ENCODE data around the gene NBPF1.
"Not testable (repeated sequence)": the region's sequence is repeated elsewhere in the genome, so short reads cannot be mapped to it uniquely, and the experiment has no call there.

Gene NBPF1

GRCh38 chr1:16618719-16619118 is 5.4 kb upstream of the NBPF1 start:
- no peak for DNase-seq (ENCODE audit: low read depth in 1 of 2, low spot score in 1 of 2)
- no peak for TF ChIP-seq JUND (IDR thresholded peaks at IDR 0.05; ENCODE audit: low read depth)
- in situ Hi-C loops (cut with HindIII; ENCODE audit: low pct_unique_long_range_greater_than_20kb, low sequenced_read_pairs): no loop called here

- in situ Hi-C loops (cut with HindIII; ENCODE audit: low pct_unique_long_range_greater_than_20kb, low sequenced_read_pairs): no loop called here
- no peak for TF ChIP-seq JUND (IDR thresholded peaks at IDR 0.05; ENCODE audit: low read depth)
- no peak for DNase-seq (ENCODE audit: low read depth in 1 of 2, low spot score in 1 of 2)
Observed at GRCh38 chr1:16617778-16618580, 4.6 kb upstream of the NBPF1 start.

GRCh38 chr1:16617114-16617631 is 3.8 kb upstream of the NBPF1 start:
- in situ Hi-C loops (cut with HindIII; ENCODE audit: low pct_unique_long_range_greater_than_20kb, low sequenced_read_pairs): no loop called here
- TF ChIP-seq JUND (IDR thresholded peaks at IDR 0.05; ENCODE audit: low read depth): no peak
- no peak for DNase-seq (ENCODE audit: low read depth in 1 of 2, low spot score in 1 of 2)

- no peak for DNase-seq (ENCODE audit: low read depth in 1 of 2, low spot score in 1 of 2)
- in situ Hi-C loops (cut with HindIII; ENCODE audit: low pct_unique_long_range_greater_than_20kb, low sequenced_read_pairs): no loop called here
Observed at GRCh38 chr1:16615253-16616252, 2.2 kb upstream of the NBPF1 start.

GRCh38 chr1:16614361-16615252 is 1.2 kb upstream of the NBPF1 start:
- DNase-seq (ENCODE audit: low read depth in 1 of 2, low spot score in 1 of 2): no peak
- no peak for TF ChIP-seq JUND (IDR thresholded peaks at IDR 0.05; ENCODE audit: low read depth)
- in situ Hi-C loops (cut with HindIII; ENCODE audit: low pct_unique_long_range_greater_than_20kb, low sequenced_read_pairs): no loop called here

More at GRCh38 chr1:16615253-16616252, 2.2 kb upstream of the NBPF1 start:
- TF ChIP-seq JUND (IDR thresholded peaks at IDR 0.05; ENCODE audit: low read depth): no peak

- peak; percentile 58 to 73 for DNase-seq (ENCODE audit: low read depth in 1 of 2, low spot score in 1 of 2)
- no peak for TF ChIP-seq JUND (IDR thresholded peaks at IDR 0.05; ENCODE audit: low read depth)
- in situ Hi-C loops (cut with HindIII; ENCODE audit: low pct_unique_long_range_greater_than_20kb, low sequenced_read_pairs): no loop called here
Observed at GRCh38 chr1:16612332-16613172, 812 bp downstream of the NBPF1 start.

- DNase-seq (ENCODE audit: low read depth in 1 of 2, low spot score in 1 of 2); in situ Hi-C loops (cut with HindIII; ENCODE audit: low pct_unique_long_range_greater_than_20kb, low sequenced_read_pairs): not testable (repeated sequence)
Observed at GRCh38 chr1:16611981-16612331, 1.4 kb downstream of the NBPF1 start.

- DNase-seq (ENCODE audit: low read depth in 1 of 2, low spot score in 1 of 2); in situ Hi-C loops (cut with HindIII; ENCODE audit: low pct_unique_long_range_greater_than_20kb, low sequenced_read_pairs): not testable (repeated sequence)
Observed at GRCh38 chr1:16611164-16611563, 2.2 kb downstream of the NBPF1 start.

GRCh38 chr1:16610553-16610952 is 2.8 kb downstream of the NBPF1 start:
- in situ Hi-C loops (cut with HindIII; ENCODE audit: low pct_unique_long_range_greater_than_20kb, low sequenced_read_pairs); DNase-seq (ENCODE audit: low read depth in 1 of 2, low spot score in 1 of 2): not testable (repeated sequence)

- DNase-seq (ENCODE audit: low read depth in 1 of 2, low spot score in 1 of 2); in situ Hi-C loops (cut with HindIII; ENCODE audit: low pct_unique_long_range_greater_than_20kb, low sequenced_read_pairs): not testable (repeated sequence)
Observed at GRCh38 chr1:16609761-16610160, 3.6 kb downstream of the NBPF1 start.

GRCh38 chr1:16608838-16609560 is 4.4 kb downstream of the NBPF1 start:
- TF ChIP-seq JUND (IDR thresholded peaks at IDR 0.05; ENCODE audit: low read depth): no peak
- in situ Hi-C loops (cut with HindIII; ENCODE audit: low pct_unique_long_range_greater_than_20kb, low sequenced_read_pairs): no loop called here
- DNase-seq (ENCODE audit: low read depth in 1 of 2, low spot score in 1 of 2): no peak

Data from T47D (cell line).